A204.1 (cell line): ENCODE results near the gene RNF144B.

ENCODE experiments used
- FAIRE-seq: peaks from 2 replicates; lab custom pipeline; 2012; peaks lifted over from hg19 to GRCh38; lab: Jason Lieb, UNC

Gene RNF144B

GRCh38 chr6:18488526-18489270, 101.5 kb downstream of the RNF144B start:
- FAIRE-seq, result no peak

- FAIRE-seq, result no peak
These were observed 102.2 kb downstream of the RNF144B start for GRCh38 chr6:18489335-18489734.

- no peak for FAIRE-seq
These were observed 104.3 kb downstream of the RNF144B start for GRCh38 chr6:18491308-18492045.

- FAIRE-seq, result no peak
These were observed 105.8 kb downstream of the RNF144B start for GRCh38 chr6:18492972-18493371.

GRCh38 chr6:18493382-18493891, 106.3 kb downstream of the RNF144B start:
- no peak for FAIRE-seq

GRCh38 chr6:18493925-18494324, 106.8 kb downstream of the RNF144B start:
- FAIRE-seq, result no peak

GRCh38 chr6:18495236-18495635, 108.1 kb downstream of the RNF144B start:
- no peak for FAIRE-seq

- no peak for FAIRE-seq
These were observed 109.3 kb downstream of the RNF144B start for GRCh38 chr6:18496462-18496861.

- FAIRE-seq, result no peak
These were observed 109.9 kb downstream of the RNF144B start for GRCh38 chr6:18497006-18497405.

- no peak for FAIRE-seq
These were observed 111.3 kb downstream of the RNF144B start for GRCh38 chr6:18498408-18498807.

GRCh38 chr6:18500921-18501662, 113.9 kb downstream of the RNF144B start:
- FAIRE-seq, result no peak

GRCh38 chr6:18501663-18502013, 114.5 kb downstream of the RNF144B start:
- FAIRE-seq, result no peak

GRCh38 chr6:18503206-18503592, 116.0 kb downstream of the RNF144B start:
- FAIRE-seq, result no peak

GRCh38 chr6:18503593-18504231, 116.6 kb downstream of the RNF144B start:
- FAIRE-seq, result peak; percentile 19

- no peak for FAIRE-seq
These were observed 117.1 kb downstream of the RNF144B start for GRCh38 chr6:18504232-18504596.

GRCh38 chr6:18506382-18507017, 119.3 kb downstream of the RNF144B start:
- no peak for FAIRE-seq

- FAIRE-seq, result no peak
These were observed 119.9 kb downstream of the RNF144B start for GRCh38 chr6:18507018-18507415.

- no peak for FAIRE-seq
These were observed 120.4 kb downstream of the RNF144B start for GRCh38 chr6:18507561-18507960.

- FAIRE-seq, result no peak
These were observed 122.9 kb downstream of the RNF144B start for GRCh38 chr6:18509871-18510643.

- FAIRE-seq, result no peak
These were observed 123.5 kb downstream of the RNF144B start for GRCh38 chr6:18510644-18511033.

- no peak for FAIRE-seq
These were observed 124.1 kb downstream of the RNF144B start for GRCh38 chr6:18511211-18511610.
